HepG2 (cell line): ENCODE measurements around the gene SHANK3. TPM values are rescaled to one million over a fixed set of nuclear protein-coding genes. Genes with fewer than 3 reads are reported as not detected.
"Not testable (repeated sequence)": the region's sequence is repeated elsewhere in the genome, so short reads cannot be mapped to it uniquely, and the experiment has no call there.

ENCODE experiments used
- ATAC-seq: fragments of 200-7000 bp; cut with Tn5 transposase; 3 replicates; pipeline ENCODE4 v1.9.1; 2020; ENCODE audit warnings: mild to moderate bottlenecking, moderate library complexity
- BruUV-seq: library from RNA; stranded (reverse); fragments of 400-500 nt; replicated peaks from 2 replicates; lab custom pipeline; 2021; lab: Mats Ljungman, UMichigan
- CTCF ChIA-PET: fragments of 300-600 bp; formaldehyde crosslinking; extraction: SDS; loops from one replicate; lab custom pipeline; 2021; ENCODE audit warnings: low total read pairs, inconsistent platforms, low intra/inter-chr PET ratio; lab: Yijun Ruan, JAX
- POLR2A ChIA-PET: fragments of 350-600 bp; sonication (Branson Sonifier 250); formaldehyde crosslinking; loops from one replicate; lab custom pipeline; 2020; ENCODE audit warnings: antibody characterized with exemption, inconsistent platforms; lab: Yijun Ruan, JAX
- DNase-seq: peaks from one replicate; pipeline ENCODE4 v3.0.0-alpha.2; 2015; ENCODE audit warnings: low spot score
- FAIRE-seq: peaks from 3 replicates; lab custom pipeline; 2011; peaks lifted over from hg19 to GRCh38; lab: Jason Lieb, UNC
- H2AFZ ChIP-seq: one replicate; pipeline ENCODE4 v1.6.1; 2011; ENCODE audit warnings: low read length, inconsistent platforms
- H3K27ac ChIP-seq: fragments of 300-600 bp; 3 replicates; pipeline ENCODE4 v1.8.0; 2011; ENCODE audit warnings: mixed run types, mild to moderate bottlenecking, mixed read lengths, low read length, inconsistent platforms; ENCODE audit not compliant: insufficient read depth; ENCODE audit errors: extremely low read length
- H3K27me3 ChIP-seq, 2 experiments: fragments of 200-600 bp in 1 of 2; 2 replicates in 1 of 2; 3 replicates in 1 of 2; pipeline versions ENCODE4 v1.6.0 to v1.8.0; 2011; ENCODE audit warnings: low read length in 2 of 2, mild to moderate bottlenecking in 2 of 2, moderate library complexity in 2 of 2, inconsistent platforms in 1 of 2; ENCODE audit not compliant: insufficient read depth in 2 of 2, control insufficient read depth in 1 of 2
- H3K36me3 ChIP-seq, 2 experiments: fragments of 200-600 bp in 1 of 2; replicated peaks in 1 of 2; 2 replicates in 1 of 2; 3 replicates in 1 of 2; pipeline versions ENCODE4 v1.5.1 to v1.8.0; 2011; ENCODE audit warnings: low read length in 2 of 2, inconsistent platforms in 1 of 2; ENCODE audit not compliant: insufficient read depth in 2 of 2, control insufficient read depth in 1 of 2
- H3K4me1 ChIP-seq: 2 replicates; pipeline ENCODE4 v1.5.1; 2012; ENCODE audit warnings: low read length, inconsistent platforms; ENCODE audit not compliant: insufficient read depth
- H3K4me2 ChIP-seq: 2 replicates; pipeline ENCODE4 v1.6.0; 2011; ENCODE audit warnings: low read depth, low read length, inconsistent platforms
- H3K4me3 ChIP-seq, 3 experiments: fragments of 200-600 bp in 1 of 3; sonication (generic), shearing (Covaris generic) in 1 of 3; replicated peaks in 1 of 3; 2 replicates each; pipeline ENCODE4 v1.5.1; 2011 to 2016; ENCODE audit warnings: low read length in 3 of 3, inconsistent platforms in 2 of 3, low read depth in 2 of 3, mild to moderate bottlenecking in 2 of 3, control low read depth in 1 of 3, mixed read lengths in 1 of 3; ENCODE audit not compliant: insufficient read depth in 1 of 3
- H3K79me2 ChIP-seq: one replicate; pipeline ENCODE4 v1.6.1; 2011; ENCODE audit warnings: low read length, inconsistent platforms; ENCODE audit not compliant: insufficient read depth
- H3K9ac ChIP-seq: 2 replicates; pipeline ENCODE4 v1.6.0; 2011; ENCODE audit warnings: mild to moderate bottlenecking, low read depth, low read length, inconsistent platforms; ENCODE audit not compliant: insufficient read depth
- H3K9me3 ChIP-seq: 2 replicates; pipeline ENCODE4 v1.5.1; 2012; ENCODE audit warnings: mild to moderate bottlenecking, low read length
- H4K20me1 ChIP-seq: 2 replicates; pipeline ENCODE4 v1.6.0; 2011; ENCODE audit warnings: inconsistent platforms, mild to moderate bottlenecking, low read length, moderate library complexity; ENCODE audit not compliant: insufficient read depth
- ARID5B ChIP-seq: IDR thresholded peaks from 2 replicates; pipeline ENCODE4 v1.4.0; 2020; ENCODE audit warnings: mild to moderate bottlenecking, missing genetic modification reagents
- ARNTL ChIP-seq: sonication (generic); formaldehyde crosslinking; IDR thresholded peaks from 2 replicates; pipeline ENCODE4 v1.4.0; 2020; ENCODE audit warnings: mild to moderate bottlenecking, missing genetic modification reagents
- BRF2 ChIP-seq: sonication (generic); formaldehyde crosslinking; IDR thresholded peaks from 2 replicates; pipeline ENCODE4 v1.8.1; 2022; ENCODE audit warnings: mild to moderate bottlenecking, missing genetic modification reagents
- CBFB ChIP-seq: sonication (generic); formaldehyde crosslinking; IDR thresholded peaks from 2 replicates; pipeline ENCODE4 v1.4.0; 2020; ENCODE audit warnings: missing genetic modification reagents
- CREM ChIP-seq, 2 experiments: sonication (generic) in 1 of 2; formaldehyde crosslinking in 1 of 2; IDR thresholded peaks; 2 replicates each; pipeline versions ENCODE4 v1.4.0 to v1.6.1; 2016 to 2020; ENCODE audit warnings: antibody characterized with exemption in 1 of 2, mild to moderate bottlenecking in 1 of 2, missing genetic modification reagents in 1 of 2
- GATAD2A ChIP-seq: IDR thresholded peaks from 2 replicates; pipeline ENCODE4 v1.6.1; 2016
- HOXA3 ChIP-seq: sonication (generic); formaldehyde crosslinking; IDR thresholded peaks from 2 replicates; pipeline ENCODE4 v1.5.0; 2020; ENCODE audit warnings: missing genetic modification reagents
- NCOA2 ChIP-seq: sonication (generic); formaldehyde crosslinking; IDR thresholded peaks from 2 replicates; pipeline ENCODE4 v1.8.0; 2022; ENCODE audit warnings: inconsistent platforms
- POLR2A ChIP-seq, 2 experiments: IDR thresholded peaks; 2 replicates each; pipeline ENCODE4 v1.6.1; 2011; ENCODE audit warnings: low read depth in 2 of 2, low read length in 2 of 2, mild to moderate bottlenecking in 1 of 2, moderate library complexity in 1 of 2; ENCODE audit not compliant: insufficient read depth in 1 of 2
- RCOR2 ChIP-seq: IDR thresholded peaks from 2 replicates; pipeline ENCODE4 v1.6.1; 2016; ENCODE audit warnings: missing biosample characterization, missing genetic modification reagents
- SIN3A ChIP-seq: IDR thresholded peaks from 2 replicates; pipeline ENCODE4 v1.6.1; 2011; ENCODE audit warnings: low read depth, mild to moderate bottlenecking, control low read depth, low read length, borderline replicate concordance
- ZBED4 ChIP-seq: sonication (generic); formaldehyde crosslinking; IDR thresholded peaks from 2 replicates; pipeline ENCODE4 v1.4.0; 2020; ENCODE audit warnings: missing genetic modification reagents, borderline replicate concordance
- ZMYM3 ChIP-seq: sonication (generic); formaldehyde crosslinking; IDR thresholded peaks from 2 replicates; pipeline ENCODE4 v1.5.1; 2020; ENCODE audit warnings: mild to moderate bottlenecking, missing genetic modification reagents
- WGBS: methylation state at CpG from one replicate; pipeline ENCODE4 v1.1.6; 2017; ENCODE audit warnings: low lambda C conversion rate; 5-methylcytosine and 5-hydroxymethylcytosine counted together
- in situ Hi-C: cut with HindIII; loops from 2 replicates; pipeline ENCODE4 v1.10.0; 2017; ENCODE audit warnings: low pct_unique_long_range_greater_than_20kb; ENCODE audit not compliant: extremely low pct_ligation_motif_present
- intact Hi-C: fragments of 100-400 bp; cut with micrococcal nuclease; formaldehyde crosslinking; loops from one replicate; pipeline ENCODE4 v1.10.0; 2022; ENCODE audit not compliant: unreplicated experiment
- polyA plus RNA-seq, 8 experiments: library from polyadenylated mRNA; depleted of rRNA in 3 of 8; stranded (reverse) in 7 of 8; unstranded in 1 of 8; fragments of >200 nt; fragmentation: Illumina TruSeq in 4 of 8; extraction: Trizol in 4 of 8; gene quantifications; 2 replicates each; pipeline versions ENCODE4 v1.2.1 to v1.2.3, GENCODE V29; 2011 to 2016; ENCODE audit warnings: low read depth in 4 of 8, missing spikeins in 1 of 8, mixed read lengths in 1 of 8; ENCODE audit not compliant: insufficient read depth in 1 of 8
- total RNA-seq, 5 experiments: library from RNA; depleted of rRNA; stranded (reverse); fragments of >200 nt; fragmentation: Illumina TruSeq; extraction: Trizol; gene quantifications; 2 replicates each; pipeline ENCODE4 v1.2.3, GENCODE V29; 2016; ENCODE audit warnings: low read depth in 1 of 5

The SHANK3 gene
- total and polyA plus RNA-seq, 2 of the 13 experiments (the other 11 are each of a cell fraction or from before 2014, with no cell fraction given), result 2.9 to 4.6 TPM

GRCh38 chr22:50640296-50640695 lies 32.3 kb upstream of the SHANK3 start:
- H3K4me3 ChIP-seq; H3K9me3 ChIP-seq; H3K79me2 ChIP-seq; H2AFZ ChIP-seq; H3K36me3 ChIP-seq; H4K20me1 ChIP-seq; H3K9ac ChIP-seq; H3K27me3 ChIP-seq; BruUV-seq; in situ Hi-C loops; TF ChIP-seq CREM (CRISPR knock-in tag; IDR thresholded peaks at IDR 0.05): not testable (repeated sequence)
- DNase-seq, result peak; percentile 88
- Histone ChIP-seq H3K4me1 (peaks cover 60% of the 10 kb centered on the region), H3K4me2 (peak overlapping the region; percentile 89), H3K27ac (peak overlapping the region; percentile 94)
- ChIA-PET POLR2A (interaction anchor here (0.8 to 5.4 kb wide), 11 partner anchors 10 to 133 kb away, joined by 3 to 56 read pairs (median 6); partner anchors contain the start of genes ARSA, LMF2, NCAPH2 and SCO2), CTCF (interaction anchor here (1.0 kb wide), 1 partner anchor 18 kb away, joined by 3 read pairs; no protein-coding TSS in a partner anchor)
- 2% methylated on average over 12 of the region's 12 CpGs for WGBS
- peak; percentile 73 for FAIRE-seq
- ATAC-seq, result peak; percentile 55
- intact Hi-C loops, result loop anchor here (5.0 kb wide), 1 partner anchor 52 kb away; no protein-coding TSS in a partner anchor
- 0 out of 2 replicates have a peak, but pooled peaks have one; percentile 35 for TF ChIP-seq CBFB (CRISPR knock-in tag)
- TF ChIP-seq NCOA2, result peak; percentile 33; the same call in 1 of the 2 replicates
- 0 out of 2 replicates have a peak, but pooled peaks have one; percentile 21 for TF ChIP-seq SIN3A
- TF ChIP-seq ZMYM3 (CRISPR knock-in tag), result peak; percentile 80; the same call in 1 of the 2 replicates
- 0 out of 2 replicates have a peak, but pooled peaks have one; percentile 44 for TF ChIP-seq BRF2 (CRISPR knock-in tag)
- peak; percentile 38; the same call in 1 of the 2 replicates for TF ChIP-seq RCOR2 (CRISPR knock-in tag)
- TF ChIP-seq CREM (IDR thresholded peaks at IDR 0.05), result peak; percentile 27; the same call in 1 of the 2 replicates
- 0 out of 4 replicates have a peak, but pooled peaks of 1 of the 2 experiments have one; percentile 16 for TF ChIP-seq POLR2A (IDR thresholded peaks at IDR 0.05; ENCODE audit: insufficient read depth in 1 of 2, low read depth in 2 of 2, low read length in 2 of 2)
- peak; percentile 50 for TF ChIP-seq ARID5B (CRISPR knock-in tag)
- peak; percentile 65; the same call in 1 of the 2 replicates for TF ChIP-seq ZBED4 (CRISPR knock-in tag)
- peak; percentile 58 for TF ChIP-seq GATAD2A (CRISPR knock-in tag)
- TF ChIP-seq HOXA3 (CRISPR knock-in tag), result peak; percentile 61; the same call in 1 of the 2 replicates
- 0 out of 2 replicates have a peak, but pooled peaks have one; percentile 37 for TF ChIP-seq ARNTL (CRISPR knock-in tag)
